Measurements from ENCODE around the gene SNTB2.

SNTB2 gene

GRCh38 chr16:69150146-69150865, 36.7 kb upstream of the SNTB2 start:
- peak; percentile 71 for DNase-seq (ENCODE audit: extremely low read depth, low read depth)
- peak; percentile 72 for TF ChIP-seq CTCF (IDR thresholded peaks at IDR 0.05; ENCODE audit: low read depth, low read length, missing control alignments)

GRCh38 chr16:69157196-69157595, 29.8 kb upstream of the SNTB2 start:
- no peak for DNase-seq (ENCODE audit: extremely low read depth, low read depth)
- H3K4me3 ChIP-seq (replicated peaks; ENCODE audit: low read depth, low read length), result no peak overlapping the region
- no peak for TF ChIP-seq CTCF (IDR thresholded peaks at IDR 0.05; ENCODE audit: low read depth, low read length, missing control alignments)

More at GRCh38 chr16:69150146-69150865, 36.7 kb upstream of the SNTB2 start:
- H3K4me3 ChIP-seq (replicated peaks; ENCODE audit: low read depth, low read length), result no peak overlapping the region

- DNase-seq (ENCODE audit: extremely low read depth, low read depth), result no peak
- TF ChIP-seq CTCF (IDR thresholded peaks at IDR 0.05; ENCODE audit: low read depth, low read length, missing control alignments), result no peak
- no peak overlapping the region for H3K4me3 ChIP-seq (replicated peaks; ENCODE audit: low read depth, low read length)
Measured at GRCh38 chr16:69160192-69160591, 26.8 kb upstream of the SNTB2 start.

- TF ChIP-seq CTCF (IDR thresholded peaks at IDR 0.05; ENCODE audit: low read depth, low read length, missing control alignments), result no peak
- no peak overlapping the region for H3K4me3 ChIP-seq (replicated peaks; ENCODE audit: low read depth, low read length)
- DNase-seq (ENCODE audit: extremely low read depth, low read depth), result no peak
Measured at GRCh38 chr16:69165584-69165983, 21.4 kb upstream of the SNTB2 start.

GRCh38 chr16:69166221-69166833, 20.6 kb upstream of the SNTB2 start:
- peak; percentile 81 for DNase-seq (ENCODE audit: extremely low read depth, low read depth)
- TF ChIP-seq CTCF (IDR thresholded peaks at IDR 0.05; ENCODE audit: low read depth, low read length, missing control alignments), result no peak
- no peak overlapping the region for H3K4me3 ChIP-seq (replicated peaks; ENCODE audit: low read depth, low read length)

- no peak for TF ChIP-seq CTCF (IDR thresholded peaks at IDR 0.05; ENCODE audit: low read depth, low read length, missing control alignments)
- no peak overlapping the region for H3K4me3 ChIP-seq (replicated peaks; ENCODE audit: low read depth, low read length)
- DNase-seq (ENCODE audit: extremely low read depth, low read depth), result no peak
Measured at GRCh38 chr16:69166946-69167930, 19.7 kb upstream of the SNTB2 start.

Measured in HFF-Myc (cell line).